OCI-LY7 (cell line): ENCODE data around the gene GALNT17.

Experiments
- EZH2phosphoT487 ChIP-seq: fragments of 200-600 bp; sonication (generic); IDR thresholded peaks from 2 replicates; pipeline ENCODE4 v1.6.1; 2018; ENCODE audit warnings: low read depth, borderline replicate concordance, mild to moderate bottlenecking, mixed run types, antibody characterized with exemption, low read length, moderate library complexity, mixed read lengths
- TF ChIP-seq, protein P1 (sequence below): fragments of 200-600 bp; sonication (generic); conservative IDR thresholded peaks from 2 replicates; pipeline ENCODE4 v1.5.1; 2014; ENCODE audit warnings: mild to moderate bottlenecking, antibody characterized with exemption, low read length, moderate library complexity, mixed read lengths

DNA sequence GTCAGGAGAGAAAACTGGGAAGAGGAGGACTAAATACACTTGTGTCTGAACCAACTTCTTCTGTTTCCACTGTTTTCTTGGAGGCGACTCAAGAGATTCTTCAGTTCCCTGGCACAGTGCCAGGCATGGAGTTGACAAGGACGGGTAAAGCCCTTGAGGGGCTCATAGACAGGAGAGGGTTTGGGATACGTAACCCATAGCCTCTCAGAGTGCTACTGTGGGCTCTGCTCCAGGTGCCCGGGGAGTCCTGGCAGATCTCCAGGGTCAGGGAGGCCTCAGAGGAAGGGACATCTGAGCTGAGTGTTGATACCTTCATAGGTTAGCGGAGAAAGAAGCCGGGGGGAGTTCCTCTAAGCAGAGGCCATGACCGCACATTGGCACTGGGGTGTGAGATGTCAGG, 42.0 kb downstream of the GALNT17 start:
- TF ChIP-seq, protein P1, sequence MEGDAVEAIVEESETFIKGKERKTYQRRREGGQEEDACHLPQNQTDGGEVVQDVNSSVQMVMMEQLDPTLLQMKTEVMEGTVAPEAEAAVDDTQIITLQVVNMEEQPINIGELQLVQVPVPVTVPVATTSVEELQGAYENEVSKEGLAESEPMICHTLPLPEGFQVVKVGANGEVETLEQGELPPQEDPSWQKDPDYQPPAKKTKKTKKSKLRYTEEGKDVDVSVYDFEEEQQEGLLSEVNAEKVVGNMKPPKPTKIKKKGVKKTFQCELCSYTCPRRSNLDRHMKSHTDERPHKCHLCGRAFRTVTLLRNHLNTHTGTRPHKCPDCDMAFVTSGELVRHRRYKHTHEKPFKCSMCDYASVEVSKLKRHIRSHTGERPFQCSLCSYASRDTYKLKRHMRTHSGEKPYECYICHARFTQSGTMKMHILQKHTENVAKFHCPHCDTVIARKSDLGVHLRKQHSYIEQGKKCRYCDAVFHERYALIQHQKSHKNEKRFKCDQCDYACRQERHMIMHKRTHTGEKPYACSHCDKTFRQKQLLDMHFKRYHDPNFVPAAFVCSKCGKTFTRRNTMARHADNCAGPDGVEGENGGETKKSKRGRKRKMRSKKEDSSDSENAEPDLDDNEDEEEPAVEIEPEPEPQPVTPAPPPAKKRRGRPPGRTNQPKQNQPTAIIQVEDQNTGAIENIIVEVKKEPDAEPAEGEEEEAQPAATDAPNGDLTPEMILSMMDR = no peak
- no peak for TF ChIP-seq EZH2phosphoT487
